OCI-LY1 (cell line): ENCODE measurements around the gene SLC41A1.
"Not testable (repeated sequence)": the region's sequence is repeated elsewhere in the genome, so short reads cannot be mapped to it uniquely, and the experiment has no call there.

Experiments used
- H2AFZ ChIP-seq: fragments of 200-600 bp; sonication (generic), shearing (Covaris generic); 2 replicates; pipeline ENCODE4 v1.6.0; 2014; ENCODE audit warnings: antibody characterized with exemption, mild to moderate bottlenecking, low read length
- H3F3A ChIP-seq: fragments of 200-600 bp; sonication (generic), shearing (Covaris generic); 2 replicates; pipeline ENCODE4 v1.6.0; 2014; ENCODE audit warnings: mild to moderate bottlenecking, antibody characterized with exemption, low read length, moderate library complexity; ENCODE audit not compliant: insufficient read depth
- H3K27ac ChIP-seq: fragments of 200-600 bp; sonication (generic); 2 replicates; pipeline ENCODE4 v1.5.1; 2014; ENCODE audit warnings: low read length, mixed run types, mild to moderate bottlenecking, low read depth; ENCODE audit not compliant: poor library complexity, severe bottlenecking
- H3K27me3 ChIP-seq: fragments of 200-600 bp; sonication (generic); 2 replicates; pipeline ENCODE4 v1.6.0; 2014; ENCODE audit warnings: antibody characterized with exemption, mild to moderate bottlenecking, low read length, moderate library complexity; ENCODE audit not compliant: insufficient read depth
- H3K36me3 ChIP-seq: fragments of 200-600 bp; sonication (generic); 2 replicates; pipeline ENCODE4 v1.6.1; 2014; ENCODE audit warnings: mild to moderate bottlenecking, antibody characterized with exemption, low read length, moderate library complexity, mixed read lengths; ENCODE audit not compliant: insufficient read depth
- H3K4me1 ChIP-seq: fragments of 200-600 bp; sonication (generic); 2 replicates; pipeline ENCODE4 v1.5.1; 2014; ENCODE audit warnings: mild to moderate bottlenecking, low read length, moderate library complexity; ENCODE audit not compliant: insufficient read depth, severe bottlenecking
- H3K4me2 ChIP-seq: fragments of 200-600 bp; sonication (generic), shearing (Covaris generic); 2 replicates; pipeline ENCODE4 v1.6.1; 2014; ENCODE audit warnings: low read length
- H3K4me3 ChIP-seq: fragments of 200-600 bp; sonication (generic); 2 replicates; pipeline ENCODE4 v1.5.1; 2014; ENCODE audit warnings: low read length, low read depth, mild to moderate bottlenecking, mixed read lengths; ENCODE audit not compliant: poor library complexity, severe bottlenecking
- H3K79me2 ChIP-seq: fragments of 200-600 bp; shearing (Covaris generic); 2 replicates; pipeline ENCODE4 v1.6.1; 2016; ENCODE audit warnings: mixed run types, low read length, mixed read lengths; ENCODE audit not compliant: insufficient read depth
- H3K9ac ChIP-seq: fragments of 200-600 bp; sonication (generic), shearing (Covaris generic); 2 replicates; pipeline ENCODE4 v1.6.1; 2014; ENCODE audit warnings: mild to moderate bottlenecking, low read length, mixed read lengths
- H3K9me2 ChIP-seq: fragments of 200-600 bp; sonication (generic), shearing (Covaris generic); 2 replicates; pipeline ENCODE4 v1.6.1; 2014; ENCODE audit warnings: low read depth, mild to moderate bottlenecking, low read length, mixed read lengths
- H3K9me3 ChIP-seq: fragments of 200-600 bp; shearing (Covaris generic); 2 replicates; pipeline ENCODE4 v1.6.1; 2014; ENCODE audit warnings: low read length, mixed read lengths
- H4K20me1 ChIP-seq: fragments of 200-600 bp; sonication (generic), shearing (Covaris generic); 2 replicates; pipeline ENCODE4 v1.6.0; 2016; ENCODE audit warnings: mild to moderate bottlenecking, low read length; ENCODE audit not compliant: insufficient read depth
- EZH2 ChIP-seq: fragments of 200-600 bp; sonication (generic), shearing (Covaris generic); IDR thresholded peaks from 2 replicates; pipeline ENCODE4 v1.8.0; 2017; ENCODE audit warnings: borderline replicate concordance, mixed run types, mild to moderate bottlenecking, antibody characterized with exemption, low read length, moderate library complexity, mixed read lengths
- TF ChIP-seq, protein P1 (sequence below): fragments of 200-600 bp; sonication (generic), shearing (Covaris generic); IDR thresholded peaks from 2 replicates; pipeline ENCODE4 v1.5.1; 2017; ENCODE audit warnings: mild to moderate bottlenecking, antibody characterized with exemption, low read length, moderate library complexity, mixed read lengths

The SLC41A1 gene

DNA sequence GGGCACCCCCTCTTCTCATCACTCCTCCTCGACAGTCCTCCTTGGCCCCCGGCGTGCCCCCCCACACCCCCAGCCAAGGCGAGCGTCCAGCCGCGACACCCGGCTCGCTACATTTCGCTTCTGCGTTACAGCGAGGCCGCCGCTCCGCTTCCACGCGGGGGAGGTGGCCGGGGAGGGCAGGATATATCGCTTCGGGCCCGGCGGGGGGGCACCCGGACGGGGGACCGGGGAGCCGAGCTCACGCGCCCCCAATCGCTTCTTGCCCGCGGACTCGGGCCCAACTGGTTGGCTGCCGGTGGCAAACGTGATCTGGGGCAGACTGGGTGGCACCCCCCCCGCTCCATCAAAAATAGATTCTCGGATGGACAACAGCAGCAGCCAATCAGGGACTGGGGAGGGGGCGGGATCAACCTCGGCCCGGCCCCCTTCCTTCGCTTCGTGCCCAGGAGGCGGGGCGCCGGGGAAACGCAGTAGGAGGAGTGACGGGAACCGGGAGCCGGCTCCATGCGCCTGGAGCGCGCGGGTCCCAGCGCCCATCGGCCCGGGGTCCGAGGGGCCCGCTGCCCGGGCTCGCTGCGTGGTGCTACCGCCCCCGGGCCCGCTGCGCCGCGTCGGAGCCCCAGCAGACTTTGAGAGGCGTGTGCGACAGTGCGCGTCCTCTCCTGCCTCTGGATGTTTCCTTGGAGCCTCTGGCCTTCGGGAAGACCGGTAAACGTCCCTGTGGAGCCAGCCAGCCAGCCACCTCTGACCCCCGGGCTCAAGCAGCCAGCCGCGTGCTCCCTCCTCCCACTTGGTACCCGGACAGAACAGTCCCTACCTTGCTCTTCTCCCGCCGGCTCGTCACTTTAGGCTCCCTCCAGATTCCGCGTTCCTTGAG, at the start of gene SLC41A1:
Gene SLC41A1 (minus strand): TSS at position 321 of the 877 bp plus-strand sequence. CDS start 2,757 bp downstream, outside the sequence.
- Histone ChIP-seq H4K20me1 (no peaks in the 10 kb centered on the region), H3K4me2 (peak within 1 kb of the TSS; percentile 98), H3K79me2 (no peaks in the 10 kb centered on the region), H3K9me3 (no peaks in the 10 kb centered on the region), H3K4me1 (peaks cover 20% of the 10 kb centered on the region), H3K27me3 (peaks cover 9% of the 10 kb centered on the region; the same call in 1 of the 2 replicates), H3K27ac (no peak within 1 kb of the TSS), H3F3A (no peaks in the 10 kb centered on the region), H3K9ac (peak within 1 kb of the TSS; percentile 79), H2AFZ (peak within 1 kb of the TSS; percentile 83), H3K9me2 (no peaks in the 10 kb centered on the region), H3K4me3 (peak within 1 kb of the TSS; percentile 82), H3K36me3 (no peaks in the 10 kb centered on the region; the same call in 1 of the 2 replicates)
- TF ChIP-seq, protein P1, sequence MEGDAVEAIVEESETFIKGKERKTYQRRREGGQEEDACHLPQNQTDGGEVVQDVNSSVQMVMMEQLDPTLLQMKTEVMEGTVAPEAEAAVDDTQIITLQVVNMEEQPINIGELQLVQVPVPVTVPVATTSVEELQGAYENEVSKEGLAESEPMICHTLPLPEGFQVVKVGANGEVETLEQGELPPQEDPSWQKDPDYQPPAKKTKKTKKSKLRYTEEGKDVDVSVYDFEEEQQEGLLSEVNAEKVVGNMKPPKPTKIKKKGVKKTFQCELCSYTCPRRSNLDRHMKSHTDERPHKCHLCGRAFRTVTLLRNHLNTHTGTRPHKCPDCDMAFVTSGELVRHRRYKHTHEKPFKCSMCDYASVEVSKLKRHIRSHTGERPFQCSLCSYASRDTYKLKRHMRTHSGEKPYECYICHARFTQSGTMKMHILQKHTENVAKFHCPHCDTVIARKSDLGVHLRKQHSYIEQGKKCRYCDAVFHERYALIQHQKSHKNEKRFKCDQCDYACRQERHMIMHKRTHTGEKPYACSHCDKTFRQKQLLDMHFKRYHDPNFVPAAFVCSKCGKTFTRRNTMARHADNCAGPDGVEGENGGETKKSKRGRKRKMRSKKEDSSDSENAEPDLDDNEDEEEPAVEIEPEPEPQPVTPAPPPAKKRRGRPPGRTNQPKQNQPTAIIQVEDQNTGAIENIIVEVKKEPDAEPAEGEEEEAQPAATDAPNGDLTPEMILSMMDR: no peak
- TF ChIP-seq EZH2: no peak

- Histone ChIP-seq H3K4me1 (no peaks in the 10 kb centered on the region), H3K9me2 (no peaks in the 10 kb centered on the region), H3K9me3 (no peaks in the 10 kb centered on the region), H3K4me2 (no peak overlapping the region), H3K27me3 (no peaks in the 10 kb centered on the region), H3F3A (no peaks in the 10 kb centered on the region), H3K9ac (no peak overlapping the region), H3K27ac (no peak overlapping the region), H3K36me3 (no peaks in the 10 kb centered on the region), H4K20me1 (no peaks in the 10 kb centered on the region), H2AFZ (no peak overlapping the region), H3K79me2 (no peaks in the 10 kb centered on the region), H3K4me3 (no peak overlapping the region)
- no peak for TF ChIP-seq EZH2
- TF ChIP-seq, protein P1: no peak
These were observed 48.5 kb upstream of the SLC41A1 start for GRCh38 chr1:205861540-205861939.

- Histone ChIP-seq H3K27me3 (no peaks in the 10 kb centered on the region), H3K36me3 (no peaks in the 10 kb centered on the region), H4K20me1 (no peaks in the 10 kb centered on the region), H3K9me2 (no peaks in the 10 kb centered on the region), H3K27ac (no peak overlapping the region), H3F3A (no peaks in the 10 kb centered on the region), H3K4me3 (no peak overlapping the region), H3K9me3 (no peaks in the 10 kb centered on the region), H3K79me2 (no peaks in the 10 kb centered on the region), H2AFZ (no peak overlapping the region), H3K4me2 (no peak overlapping the region), H3K4me1 (no peaks in the 10 kb centered on the region), H3K9ac (no peak overlapping the region)
- TF ChIP-seq EZH2: no peak
- TF ChIP-seq, protein P1: no peak
These were observed 45.4 kb upstream of the SLC41A1 start for GRCh38 chr1:205858141-205858961.

DNA sequence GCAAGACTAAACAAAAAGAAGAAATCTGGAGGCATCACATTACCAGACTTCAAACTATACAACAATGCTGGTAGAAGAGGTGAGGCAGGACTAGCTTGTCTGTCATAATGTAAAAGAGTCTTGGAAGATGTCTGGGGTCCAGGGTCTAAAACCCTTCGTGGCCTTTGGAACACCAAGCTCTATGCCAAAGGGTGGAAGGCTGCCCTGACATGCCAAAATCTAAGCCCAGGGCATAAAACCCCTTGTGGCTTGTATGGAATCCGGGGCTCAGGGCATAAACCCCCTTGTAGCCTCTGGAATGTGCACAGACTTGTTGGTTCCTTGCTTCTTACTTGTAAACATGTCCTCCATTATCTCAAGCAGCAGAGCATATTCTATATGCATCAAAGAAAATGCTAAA, 44.5 kb upstream of the SLC41A1 start:
- not testable (repeated sequence) for H3K36me3 ChIP-seq, H3K4me1 ChIP-seq, H3K27me3 ChIP-seq, H4K20me1 ChIP-seq, H3K9me3 ChIP-seq, H3F3A ChIP-seq, H3K9ac ChIP-seq, H2AFZ ChIP-seq, H3K27ac ChIP-seq, H3K4me3 ChIP-seq, H3K4me2 ChIP-seq, H3K79me2 ChIP-seq, H3K9me2 ChIP-seq
